Measurements from ENCODE around the gene SAFB2.

DNA sequence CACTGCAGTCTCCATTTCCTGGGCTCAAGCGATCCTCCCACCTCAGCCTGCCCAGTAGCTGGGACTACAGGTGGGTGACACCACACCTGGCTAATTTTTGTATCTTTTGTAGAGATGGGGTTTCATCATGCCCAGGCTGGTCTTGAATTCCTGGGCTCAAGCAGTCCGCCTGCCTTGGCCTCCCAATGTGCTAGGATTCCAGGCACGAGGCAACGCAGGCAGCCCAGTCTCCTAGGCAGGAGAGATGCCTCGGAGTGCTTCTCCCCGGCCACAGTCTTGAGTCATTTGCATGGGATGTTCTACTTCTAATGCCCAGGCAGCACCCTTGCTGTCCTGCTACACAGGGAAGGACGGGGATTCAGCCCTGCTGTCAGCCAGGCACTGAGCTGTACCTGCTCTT is 49.0 kb upstream of the SAFB2 start:
- TF ChIP-seq POLR2AphosphoS5 (IDR thresholded peaks at IDR 0.05) (no peak), POLR2A (IDR thresholded peaks at IDR 0.05) (no peak)
- TF ChIP-seq, protein P1, sequence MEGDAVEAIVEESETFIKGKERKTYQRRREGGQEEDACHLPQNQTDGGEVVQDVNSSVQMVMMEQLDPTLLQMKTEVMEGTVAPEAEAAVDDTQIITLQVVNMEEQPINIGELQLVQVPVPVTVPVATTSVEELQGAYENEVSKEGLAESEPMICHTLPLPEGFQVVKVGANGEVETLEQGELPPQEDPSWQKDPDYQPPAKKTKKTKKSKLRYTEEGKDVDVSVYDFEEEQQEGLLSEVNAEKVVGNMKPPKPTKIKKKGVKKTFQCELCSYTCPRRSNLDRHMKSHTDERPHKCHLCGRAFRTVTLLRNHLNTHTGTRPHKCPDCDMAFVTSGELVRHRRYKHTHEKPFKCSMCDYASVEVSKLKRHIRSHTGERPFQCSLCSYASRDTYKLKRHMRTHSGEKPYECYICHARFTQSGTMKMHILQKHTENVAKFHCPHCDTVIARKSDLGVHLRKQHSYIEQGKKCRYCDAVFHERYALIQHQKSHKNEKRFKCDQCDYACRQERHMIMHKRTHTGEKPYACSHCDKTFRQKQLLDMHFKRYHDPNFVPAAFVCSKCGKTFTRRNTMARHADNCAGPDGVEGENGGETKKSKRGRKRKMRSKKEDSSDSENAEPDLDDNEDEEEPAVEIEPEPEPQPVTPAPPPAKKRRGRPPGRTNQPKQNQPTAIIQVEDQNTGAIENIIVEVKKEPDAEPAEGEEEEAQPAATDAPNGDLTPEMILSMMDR (IDR thresholded peaks at IDR 0.05): no peak

Data from stomach (tissue), 4 donors.